Colonic mucosa (tissue), 4 donors: ENCODE results near the gene ZNF776. TPM values are rescaled to one million over a fixed set of nuclear protein-coding genes. Genes with fewer than 3 reads are reported as not detected.

Experiments used
- DNase-seq: peaks from one replicate; pipeline ENCODE4 v3.0.0-alpha.2; 2020
- H3K27ac ChIP-seq: fragments of 200-600 bp; one replicate; pipeline ENCODE4 v1.8.0; 2021
- H3K27me3 ChIP-seq: fragments of 200-600 bp; one replicate; pipeline ENCODE4 v1.8.0; 2021
- H3K36me3 ChIP-seq: fragments of 200-600 bp; one replicate; pipeline ENCODE4 v1.8.0; 2021
- H3K4me1 ChIP-seq: fragments of 200-600 bp; one replicate; pipeline ENCODE4 v1.8.0; 2021; ENCODE audit warnings: mild to moderate bottlenecking
- H3K4me3 ChIP-seq: fragments of 200-600 bp; one replicate; pipeline ENCODE4 v1.8.0; 2021
- H3K9ac ChIP-seq, 2 donors: one replicate each; pipeline ENCODE4 v1.7.0; 2013; ENCODE audit warnings: control low read depth in 2 of 2, low read depth in 2 of 2, low read length in 2 of 2
- H3K9me3 ChIP-seq: fragments of 200-600 bp; one replicate; pipeline ENCODE4 v1.8.0; 2021
- CTCF ChIP-seq: fragments of 200-600 bp; IDR thresholded peaks from one replicate; pipeline ENCODE4 v1.8.0; 2022; ENCODE audit warnings: antibody characterized with exemption, mild to moderate bottlenecking
- intact Hi-C: fragments of 100-400 bp; cut with DNase I; formaldehyde crosslinking; loops from one replicate; pipeline ENCODE4 v1.14.1; 2022
- total RNA-seq, 2 donors: library from RNA; stranded (reverse); fragmentation: NEBNext Ultra II Directional in 1 of 2; extraction: Animal tissue kit (Norgen Biotek cat#: 25700) in 1 of 2; gene quantifications; one replicate each; pipeline ENCODE4 v1.2.1, GENCODE V29; 2021
- donor health status: healthy.
- donor health status: DM: no; HTN: no; CAD: no.
- donor health status: DM: no; HTN: no; CAD: no.

Gene ZNF776
- total RNA-seq, 2 donors from 2014 or later: 13.5 to 14.5 TPM

- no peak for TF ChIP-seq CTCF
- H3K36me3 ChIP-seq: peaks cover 10% of the 10 kb centered on the region
- H3K9me3 ChIP-seq: peaks cover 8% of the 10 kb centered on the region
- no peak for DNase-seq
- no peak overlapping the region for H3K4me3 ChIP-seq
- no peaks in the 10 kb centered on the region for H3K27me3 ChIP-seq
- no peak overlapping the region for H3K27ac ChIP-seq
- no peaks in the 10 kb centered on the region for H3K4me1 ChIP-seq
- no peak overlapping the region for H3K9ac ChIP-seq
- intact Hi-C loops: no loop called here
Measured at GRCh38 chr19:57778336-57778735, 31.7 kb downstream of the ZNF776 start.

GRCh38 chr19:57779220-57779845 lies 32.7 kb downstream of the ZNF776 start:
- Histone ChIP-seq H3K4me3 (no peak overlapping the region), H3K9me3 (peaks cover 8% of the 10 kb centered on the region), H3K9ac (no peak overlapping the region), H3K36me3 (peaks cover 10% of the 10 kb centered on the region), H3K4me1 (no peaks in the 10 kb centered on the region), H3K27me3 (no peaks in the 10 kb centered on the region), H3K27ac (no peak overlapping the region)
- TF ChIP-seq CTCF: no peak
- no peak for DNase-seq
- intact Hi-C loops: no loop called here

GRCh38 chr19:57786286-57786685 lies 39.7 kb downstream of the ZNF776 start:
- DNase-seq: no peak
- no peaks in the 10 kb centered on the region for H3K9me3 ChIP-seq
- H3K27me3 ChIP-seq: no peaks in the 10 kb centered on the region
- H3K27ac ChIP-seq: no peak overlapping the region
- H3K4me1 ChIP-seq: no peaks in the 10 kb centered on the region
- no peak overlapping the region for H3K4me3 ChIP-seq
- intact Hi-C loops: no loop called here
- H3K36me3 ChIP-seq: no peaks in the 10 kb centered on the region
- no peak overlapping the region for H3K9ac ChIP-seq
- no peak for TF ChIP-seq CTCF

GRCh38 chr19:57786906-57787305 lies 40.3 kb downstream of the ZNF776 start:
- Histone ChIP-seq H3K9me3 (no peaks in the 10 kb centered on the region), H3K4me3 (no peak overlapping the region), H3K36me3 (no peaks in the 10 kb centered on the region), H3K27ac (no peak overlapping the region), H3K9ac (no peak overlapping the region), H3K27me3 (no peaks in the 10 kb centered on the region), H3K4me1 (no peaks in the 10 kb centered on the region)
- intact Hi-C loops: no loop called here
- no peak for TF ChIP-seq CTCF
- DNase-seq: no peak

- intact Hi-C loops: no loop called here
- no peaks in the 10 kb centered on the region for H3K9me3 ChIP-seq
- no peak for TF ChIP-seq CTCF
- no peaks in the 10 kb centered on the region for H3K4me1 ChIP-seq
- no peak overlapping the region for H3K27ac ChIP-seq
- DNase-seq: no peak
- H3K27me3 ChIP-seq: no peaks in the 10 kb centered on the region
- no peaks in the 10 kb centered on the region for H3K36me3 ChIP-seq
- no peak overlapping the region for H3K4me3 ChIP-seq
- H3K9ac ChIP-seq: no peak overlapping the region
Measured at GRCh38 chr19:57788114-57788692, 41.6 kb downstream of the ZNF776 start.
